Left renal pelvis (tissue), 4 donors: ENCODE data around the gene LTB. TPM values are rescaled to one million over a fixed set of nuclear protein-coding genes. Genes with fewer than 3 reads are reported as not detected.
A peak's percentile ranks its signal among the peaks of the same experiment; 100 is the strongest.

ENCODE experiments used
- DNase-seq, 4 donors: peaks; one replicate each; pipeline ENCODE4 v3.0.0-alpha.2; 2013; ENCODE audit warnings: low read depth in 4 of 4, low spot score in 3 of 4
- polyA plus RNA-seq, 4 donors: library from polyadenylated mRNA; unstranded; fragments of 120-200 nt; gene quantifications; one replicate each; pipeline ENCODE4 v1.2.1, GENCODE V29; 2013; ENCODE audit not compliant: insufficient read length in 4 of 4

Gene LTB, protein sequence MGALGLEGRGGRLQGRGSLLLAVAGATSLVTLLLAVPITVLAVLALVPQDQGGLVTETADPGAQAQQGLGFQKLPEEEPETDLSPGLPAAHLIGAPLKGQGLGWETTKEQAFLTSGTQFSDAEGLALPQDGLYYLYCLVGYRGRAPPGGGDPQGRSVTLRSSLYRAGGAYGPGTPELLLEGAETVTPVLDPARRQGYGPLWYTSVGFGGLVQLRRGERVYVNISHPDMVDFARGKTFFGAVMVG
- 1 to 10 TPM in 3 of 4 donors, under 1 TPM in 1; 0.66 to 2.0 (median 1.6) TPM for polyA plus RNA-seq

GRCh38 chr6:31582230-31582643 is at the start of gene LTB:
Gene LTB, minus strand, starts transcription at chr6:31582424. Its CDS starts 7 bp downstream, at chr6:31582417.
- DNase-seq = no peak

DNA sequence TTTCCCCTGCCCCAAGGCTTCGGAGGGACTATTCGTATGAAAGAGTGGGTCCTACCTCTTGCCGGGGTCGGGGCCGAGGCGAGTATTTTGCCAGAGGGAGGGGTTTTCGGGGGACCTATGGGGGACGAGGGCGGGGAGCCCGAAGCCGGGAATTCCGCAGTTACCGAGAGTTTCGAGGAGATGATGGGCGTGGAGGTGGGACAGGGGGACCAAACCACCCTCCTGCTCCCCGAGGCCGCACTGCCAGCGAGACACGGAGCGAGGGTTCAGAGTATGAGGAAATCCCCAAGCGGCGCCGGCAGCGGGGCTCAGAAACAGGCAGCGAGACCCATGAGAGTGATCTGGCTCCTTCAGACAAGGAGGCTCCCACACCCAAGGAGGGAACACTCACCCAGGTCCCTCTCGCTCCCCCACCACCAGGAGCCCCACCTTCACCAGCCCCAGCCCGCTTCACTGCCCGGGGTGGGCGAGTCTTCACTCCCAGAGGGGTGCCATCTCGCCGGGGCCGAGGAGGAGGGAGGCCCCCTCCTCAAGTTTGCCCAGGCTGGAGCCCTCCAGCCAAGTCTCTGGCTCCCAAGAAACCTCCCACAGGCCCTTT is 49.6 kb upstream of the LTB start:
- DNase-seq = no peak

GRCh38 chr6:31631209-31631608 is 49.0 kb upstream of the LTB start:
- no peak for DNase-seq

GRCh38 chr6:31630177-31630934 is 48.1 kb upstream of the LTB start:
- no peak for DNase-seq

- DNase-seq = no peak
Measured at GRCh38 chr6:31629014-31629413, 46.8 kb upstream of the LTB start.

DNA sequence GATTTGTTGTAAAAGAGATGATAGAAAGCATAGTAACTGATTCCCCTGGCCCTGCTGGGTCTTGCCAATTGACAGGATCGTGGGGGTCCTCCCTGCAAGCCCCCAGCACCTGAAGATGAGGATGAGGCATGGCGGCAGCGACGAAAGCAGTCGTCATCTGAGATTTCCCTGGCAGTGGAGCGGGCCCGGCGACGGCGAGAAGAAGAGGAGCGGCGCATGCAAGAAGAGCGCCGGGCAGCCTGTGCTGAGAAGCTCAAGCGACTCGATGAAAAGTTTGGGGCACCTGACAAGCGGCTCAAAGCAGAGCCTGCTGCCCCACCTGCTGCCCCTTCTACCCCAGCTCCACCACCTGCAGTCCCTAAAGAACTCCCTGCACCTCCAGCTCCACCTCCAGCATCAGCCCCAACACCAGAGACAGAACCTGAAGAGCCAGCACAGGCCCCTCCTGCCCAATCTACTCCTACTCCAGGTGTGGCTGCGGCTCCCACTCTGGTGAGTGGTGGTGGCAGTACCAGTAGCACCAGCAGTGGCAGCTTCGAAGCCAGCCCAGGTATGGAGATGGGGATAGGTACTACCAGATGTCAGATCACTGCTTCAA is 45.6 kb upstream of the LTB start:
- no peak for DNase-seq

DNA sequence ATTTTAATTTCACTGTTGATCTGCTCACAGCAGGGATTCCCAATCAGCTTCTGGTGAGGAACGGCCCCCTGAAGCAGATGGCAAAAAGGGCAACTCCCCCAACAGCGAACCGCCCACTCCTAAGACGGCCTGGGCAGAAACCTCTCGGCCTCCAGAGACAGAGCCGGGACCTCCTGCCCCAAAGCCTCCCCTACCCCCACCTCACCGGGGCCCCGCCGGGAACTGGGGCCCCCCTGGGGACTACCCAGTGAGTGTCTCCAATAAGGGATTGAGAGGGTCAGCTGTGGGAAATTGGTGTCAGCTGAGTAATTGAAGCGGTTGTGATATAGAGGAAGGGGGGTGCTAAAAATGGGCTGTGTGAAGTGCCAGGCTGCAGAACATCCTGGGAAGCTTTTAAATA is 44.7 kb upstream of the LTB start:
- no peak for DNase-seq

DNA sequence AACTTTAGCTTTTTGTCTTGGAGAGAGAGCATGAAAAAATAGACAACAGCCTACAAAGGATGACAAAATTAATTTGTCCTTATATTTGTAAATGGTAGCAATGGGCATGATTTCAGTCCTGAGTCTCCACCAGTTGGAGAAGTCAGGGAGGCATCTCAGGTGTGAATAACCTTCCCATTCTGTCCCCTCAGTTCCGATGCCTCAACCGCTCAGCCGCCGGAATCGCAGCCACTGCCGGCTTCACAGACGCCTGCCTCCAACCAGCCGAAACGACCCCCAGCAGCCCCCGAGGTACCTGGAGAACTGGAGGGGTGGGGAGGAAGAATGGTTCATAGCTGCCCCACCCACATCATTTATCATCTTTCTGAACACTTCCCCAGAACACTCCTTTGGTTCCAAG is 41.8 kb upstream of the LTB start:
- DNase-seq = no peak

- no peak for DNase-seq
Measured at GRCh38 chr6:31622684-31623091, 40.5 kb upstream of the LTB start.

GRCh38 chr6:31621991-31622390 is 39.8 kb upstream of the LTB start:
- no peak for DNase-seq

- DNase-seq = no peak
Measured at GRCh38 chr6:31621320-31621939, 39.2 kb upstream of the LTB start.

- DNase-seq = peak in 2 of 4 donors; percentile 53 to 61
Measured at GRCh38 chr6:31620586-31621319, 38.5 kb upstream of the LTB start, which contains the start of gene PRRC2A. Gene PRRC2A, plus strand, starts transcription at chr6:31620715. Its CDS starts 2,075 bp downstream, at chr6:31622790.

- peak; percentile 95 to 97 (median 96) for DNase-seq
Measured at GRCh38 chr6:31619805-31620585, 37.8 kb upstream of the LTB start.

DNA sequence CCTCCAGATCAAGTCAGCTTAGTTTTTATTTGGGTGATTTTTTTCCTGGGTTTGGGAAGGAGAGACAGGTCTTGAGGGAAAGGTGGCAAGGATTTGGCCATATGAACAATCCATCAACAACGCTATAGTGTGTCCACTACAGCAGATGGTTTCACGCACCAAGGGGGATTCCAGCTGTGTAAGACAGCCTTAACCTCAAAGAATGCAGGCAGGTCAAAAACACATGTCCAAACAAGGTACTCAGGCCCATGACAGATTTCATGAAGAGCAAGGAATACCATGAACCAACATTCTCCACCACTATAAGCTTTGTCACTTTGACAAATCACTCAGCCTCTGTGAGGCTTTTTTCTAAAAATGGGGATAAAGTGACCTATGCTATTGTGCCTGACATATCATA is 34.8 kb upstream of the LTB start:
- no peak for DNase-seq

- no peak for DNase-seq
Measured at GRCh38 chr6:31615748-31616147, 33.5 kb upstream of the LTB start.

- no peak for DNase-seq
Measured at GRCh38 chr6:31614684-31615578, 32.7 kb upstream of the LTB start, which contains the start of gene AIF1. Gene AIF1, plus strand, starts transcription at chr6:31615234. Its CDS starts 96 bp downstream, at chr6:31615330.

- DNase-seq = no peak
Measured at GRCh38 chr6:31614075-31614619, 31.9 kb upstream of the LTB start.

GRCh38 chr6:31610968-31611367 is 28.7 kb upstream of the LTB start:
- no peak for DNase-seq
